Activated CD8-positive, alpha-beta memory T cell treated with anti-CD3 and anti-CD28 coated beads, Interleukin-2, amount 50 U/mL, for 1 hour (primary cell): ENCODE measurements around the gene FUBP3.

Experiments used
- DNase-seq: peaks from one replicate; pipeline ENCODE4 v3.0.0-alpha.2; 2020; ENCODE audit errors: extremely low read depth

FUBP3 gene

GRCh38 chr9:130662099-130662969 lies 83.0 kb downstream of the FUBP3 start:
- DNase-seq: no peak

GRCh38 chr9:130662970-130663257 lies 83.5 kb downstream of the FUBP3 start:
- DNase-seq: no peak

GRCh38 chr9:130663258-130663976 lies 84.0 kb downstream of the FUBP3 start:
- DNase-seq: no peak

DNA sequence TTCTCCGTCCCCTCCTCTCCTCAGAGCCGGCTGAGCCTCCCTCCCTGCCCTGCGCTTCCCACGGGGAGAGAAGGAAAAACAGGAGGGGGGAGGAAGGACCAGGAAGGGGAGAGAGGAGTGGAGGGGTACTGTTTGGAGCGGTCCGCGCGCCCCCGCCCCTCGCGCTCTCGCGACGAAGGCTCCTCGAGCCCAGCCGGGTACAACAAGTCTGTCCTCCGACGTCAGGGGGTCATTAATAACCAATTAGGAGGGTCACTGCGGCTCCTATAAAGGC lies 84.5 kb downstream of the FUBP3 start:
- no peak for DNase-seq

DNA sequence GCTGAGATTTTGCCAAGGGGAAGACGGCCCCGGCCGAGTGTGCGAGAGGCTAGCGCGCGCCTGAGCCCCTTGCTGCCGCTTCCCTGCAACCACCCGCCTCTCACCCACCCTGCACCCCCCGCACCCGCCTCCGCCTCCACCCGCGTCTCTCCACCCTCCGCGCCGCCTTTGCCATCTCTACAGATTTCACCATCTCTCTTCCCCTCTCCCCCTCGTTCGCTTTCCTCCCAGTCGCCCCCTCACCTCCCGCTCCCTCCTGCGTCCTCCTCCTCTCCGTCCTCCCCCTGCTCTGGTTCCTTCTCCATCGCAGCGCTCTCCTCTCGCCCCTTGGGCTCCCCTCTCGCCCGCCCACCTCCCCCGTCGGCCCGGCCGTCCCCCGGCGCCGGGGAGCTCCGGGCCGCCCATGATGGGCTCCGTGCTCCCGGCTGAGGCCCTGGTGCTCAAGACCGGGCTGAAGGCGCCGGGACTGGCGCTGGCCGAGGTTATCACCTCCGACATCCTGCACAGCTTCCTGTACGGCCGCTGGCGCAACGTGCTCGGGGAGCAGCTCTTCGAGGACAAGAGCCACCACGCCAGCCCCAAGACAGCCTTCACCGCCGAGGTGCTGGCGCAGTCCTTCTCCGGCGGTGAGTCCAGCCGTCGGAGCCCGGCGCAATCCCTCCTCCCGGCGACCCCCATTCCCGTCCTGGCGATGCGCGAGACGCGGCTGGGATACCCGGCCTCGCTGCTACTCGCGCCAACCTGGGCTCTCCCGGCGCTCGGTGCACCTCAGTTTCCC lies 85.1 kb downstream of the FUBP3 start, which contains the start of gene PRDM12:
TSS of gene PRDM12 (plus strand) at position 344 of the 778 bp plus-strand sequence. CDS start at position 404, 60 bp downstream.
- no peak for DNase-seq

DNA sequence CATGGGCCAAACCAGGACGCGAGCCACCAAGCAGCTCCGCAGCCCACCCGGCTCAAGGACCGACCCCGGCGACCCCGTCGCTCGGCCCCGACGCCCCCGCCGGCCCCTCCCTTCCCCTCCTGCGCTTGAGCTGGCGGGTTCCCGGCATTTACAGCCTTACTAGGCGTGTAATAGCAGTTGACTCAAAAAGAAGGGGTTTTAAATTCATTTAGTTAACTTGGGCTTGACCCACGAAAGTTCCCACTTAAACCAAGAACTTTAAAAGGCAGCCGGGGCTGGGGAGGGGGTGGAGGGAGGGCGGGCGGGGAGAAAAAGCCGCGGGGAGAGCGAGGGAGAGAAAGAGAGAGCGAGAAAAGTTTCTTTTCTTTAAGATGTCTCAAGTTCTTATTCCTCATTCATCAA lies 85.7 kb downstream of the FUBP3 start:
- DNase-seq: no peak

DNA sequence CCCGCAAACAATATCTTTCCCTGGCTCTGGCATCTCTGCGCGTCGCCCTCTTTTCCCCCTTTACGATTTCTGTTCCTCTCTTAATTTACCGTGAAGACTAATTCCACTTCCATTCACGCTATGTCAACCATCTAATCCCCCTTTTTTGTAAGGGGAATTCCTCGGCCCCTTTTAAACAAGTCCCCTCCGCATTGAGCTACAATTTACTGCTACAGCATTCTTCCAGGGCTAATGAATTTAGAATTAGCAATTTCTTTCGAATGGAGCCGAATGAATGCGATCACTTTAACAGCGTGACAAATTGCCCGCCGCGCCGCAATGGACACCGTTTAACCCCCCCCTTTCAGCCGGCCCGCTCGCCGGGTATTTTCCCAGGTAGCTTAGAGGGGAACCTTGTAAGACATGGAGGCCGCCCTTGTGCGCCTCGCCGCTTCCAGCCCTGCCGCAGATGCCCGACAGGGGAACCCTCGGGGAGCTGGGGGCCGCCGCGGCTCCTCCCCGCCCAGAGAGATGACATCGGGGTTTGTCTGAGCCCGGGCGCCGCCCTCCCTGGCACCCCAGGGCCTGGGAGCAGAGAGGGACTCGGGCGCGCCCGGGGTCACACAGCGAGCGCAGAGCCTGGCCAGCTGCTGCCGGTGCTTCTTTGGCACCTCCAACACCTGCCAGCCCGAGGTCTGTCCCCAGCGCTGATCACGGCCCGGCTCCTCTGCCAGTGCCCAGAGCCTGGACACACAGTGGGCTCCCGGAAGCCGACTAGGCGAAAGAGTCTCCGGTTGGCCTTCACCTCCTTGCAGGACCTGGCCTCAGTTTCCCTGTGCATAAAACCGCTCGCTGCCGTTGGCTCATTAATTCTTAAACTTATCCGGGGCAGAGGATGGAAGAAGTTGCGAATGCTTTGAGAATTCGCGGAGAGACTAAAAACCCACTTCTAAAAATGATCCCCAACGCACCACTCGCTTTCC lies 86.3 kb downstream of the FUBP3 start:
- no peak for DNase-seq

DNA sequence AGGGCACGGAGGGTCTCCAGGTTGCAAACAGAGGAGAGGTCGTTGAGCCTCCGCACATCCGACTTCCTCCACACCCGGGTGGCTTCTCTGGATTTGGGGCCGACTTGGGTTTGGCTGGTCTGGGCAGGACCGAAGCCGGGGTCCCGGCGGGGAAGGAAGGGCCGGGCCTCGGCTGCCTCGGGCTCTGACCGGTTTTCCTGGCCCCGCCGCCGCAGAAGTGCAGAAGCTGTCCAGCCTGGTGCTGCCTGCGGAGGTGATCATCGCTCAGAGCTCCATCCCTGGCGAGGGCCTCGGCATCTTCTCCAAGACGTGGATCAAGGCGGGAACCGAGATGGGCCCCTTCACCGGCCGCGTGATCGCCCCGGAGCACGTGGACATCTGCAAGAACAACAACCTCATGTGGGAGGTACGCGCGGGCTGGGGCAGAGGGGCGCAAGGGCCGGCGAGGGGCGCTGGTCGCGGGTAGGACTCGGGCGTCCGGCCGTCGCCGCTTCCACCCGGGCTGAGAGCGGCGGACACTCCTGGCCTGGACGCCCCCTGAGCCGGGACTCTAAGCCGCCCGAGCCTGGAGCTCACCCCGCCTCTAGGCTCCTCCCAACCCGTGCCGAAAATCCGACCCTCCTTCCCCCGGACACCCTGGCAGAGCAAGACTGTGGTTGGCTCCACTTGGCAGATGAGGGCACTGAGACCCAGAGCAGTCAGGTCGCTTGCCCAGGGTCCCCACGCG lies 87.2 kb downstream of the FUBP3 start:
- no peak for DNase-seq

DNA sequence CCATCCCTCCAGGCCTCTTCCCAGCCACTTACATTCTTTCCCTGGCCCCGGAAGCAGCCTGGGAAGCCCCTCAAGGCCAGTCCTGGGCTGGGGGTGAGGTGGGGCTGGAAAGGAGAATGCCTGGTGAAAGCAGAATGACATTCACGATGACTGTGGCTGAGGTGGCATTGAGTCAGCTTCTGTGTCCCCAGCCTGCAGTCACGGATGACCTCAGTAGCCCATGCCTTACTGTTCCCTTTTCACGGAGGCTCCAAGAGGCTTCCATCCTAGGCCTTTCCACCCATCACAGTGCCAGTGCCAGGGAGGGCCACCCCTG lies 87.7 kb downstream of the FUBP3 start:
- DNase-seq: no peak

DNA sequence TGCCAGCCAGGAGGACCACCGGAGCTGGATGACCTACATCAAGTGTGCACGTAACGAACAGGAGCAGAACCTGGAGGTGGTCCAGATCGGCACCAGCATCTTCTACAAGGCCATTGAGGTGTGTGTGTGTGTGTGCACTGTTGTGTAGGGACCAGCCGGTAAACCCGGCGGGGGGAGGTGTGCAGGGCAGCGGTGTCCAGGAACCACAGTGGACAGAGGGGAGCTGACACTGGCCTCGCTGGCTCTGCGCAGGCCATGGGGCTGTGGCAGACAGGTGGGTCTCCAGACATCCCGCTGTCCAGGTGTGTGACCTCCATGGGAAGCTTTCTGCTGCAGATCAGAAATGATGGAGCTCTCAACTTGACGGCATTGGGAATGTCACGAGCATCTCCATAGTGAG lies 88.8 kb downstream of the FUBP3 start:
- no peak for DNase-seq

DNA sequence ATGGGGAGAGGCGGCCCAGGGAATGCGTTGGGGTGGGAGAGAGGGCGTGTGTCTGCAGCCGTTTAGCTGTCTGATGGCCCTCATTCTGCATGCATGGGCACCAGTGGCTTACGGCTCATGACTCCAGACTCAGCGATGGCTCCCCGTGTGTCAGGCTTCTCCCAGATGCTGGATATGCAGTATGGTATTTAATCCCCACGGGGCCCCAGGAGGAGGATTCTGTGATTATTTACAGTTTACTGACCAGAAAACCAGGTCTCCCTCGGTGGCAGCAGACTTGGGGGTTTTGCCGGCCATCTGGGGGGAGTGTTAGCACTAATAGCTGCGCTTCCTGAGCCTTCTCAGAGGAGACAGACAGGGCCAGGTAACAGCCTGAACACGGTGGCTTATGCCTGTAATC lies 89.3 kb downstream of the FUBP3 start:
- no peak for DNase-seq

DNA sequence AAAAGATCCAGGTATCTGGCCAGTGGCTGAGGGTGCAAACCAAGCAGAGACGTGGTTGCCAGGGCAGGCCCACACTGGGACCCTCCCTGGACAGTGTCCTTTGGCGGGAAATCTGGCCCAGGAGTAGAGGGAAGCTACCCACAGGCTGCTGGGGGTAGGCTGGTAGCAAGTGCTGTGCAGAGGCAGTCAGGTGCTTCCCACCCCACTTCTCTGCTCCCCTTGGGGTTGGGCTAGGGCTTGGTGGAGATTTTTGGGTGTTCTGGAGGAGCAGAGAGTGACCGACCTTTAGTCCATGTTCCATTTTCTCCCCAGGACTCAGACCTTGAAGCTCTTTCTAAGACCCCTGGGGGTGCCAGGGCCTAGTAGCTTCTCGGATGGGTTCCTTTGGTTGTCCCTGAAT lies 90.6 kb downstream of the FUBP3 start:
- no peak for DNase-seq

- no peak for DNase-seq
Measured at GRCh38 chr9:130670644-130671043, 91.3 kb downstream of the FUBP3 start.

DNA sequence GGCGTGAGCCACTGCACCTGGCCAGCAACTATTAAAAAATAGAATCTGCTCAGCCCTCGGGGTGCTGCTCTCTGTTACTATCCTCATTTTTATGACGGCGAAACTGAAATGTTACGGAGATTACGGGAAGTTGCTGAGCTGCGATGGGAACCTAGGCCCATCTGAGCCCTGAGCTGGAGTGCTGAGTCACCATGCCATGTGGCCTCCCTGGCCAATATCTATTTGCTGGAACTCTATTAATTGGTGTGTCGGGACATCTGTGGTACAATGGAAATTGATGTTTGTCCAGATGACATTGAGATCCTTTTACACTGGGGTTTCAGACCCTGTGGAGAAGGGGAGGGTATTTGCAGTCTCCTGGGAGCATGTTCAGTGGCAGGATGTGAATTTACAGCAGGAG lies 93.1 kb downstream of the FUBP3 start:
- DNase-seq: no peak

DNA sequence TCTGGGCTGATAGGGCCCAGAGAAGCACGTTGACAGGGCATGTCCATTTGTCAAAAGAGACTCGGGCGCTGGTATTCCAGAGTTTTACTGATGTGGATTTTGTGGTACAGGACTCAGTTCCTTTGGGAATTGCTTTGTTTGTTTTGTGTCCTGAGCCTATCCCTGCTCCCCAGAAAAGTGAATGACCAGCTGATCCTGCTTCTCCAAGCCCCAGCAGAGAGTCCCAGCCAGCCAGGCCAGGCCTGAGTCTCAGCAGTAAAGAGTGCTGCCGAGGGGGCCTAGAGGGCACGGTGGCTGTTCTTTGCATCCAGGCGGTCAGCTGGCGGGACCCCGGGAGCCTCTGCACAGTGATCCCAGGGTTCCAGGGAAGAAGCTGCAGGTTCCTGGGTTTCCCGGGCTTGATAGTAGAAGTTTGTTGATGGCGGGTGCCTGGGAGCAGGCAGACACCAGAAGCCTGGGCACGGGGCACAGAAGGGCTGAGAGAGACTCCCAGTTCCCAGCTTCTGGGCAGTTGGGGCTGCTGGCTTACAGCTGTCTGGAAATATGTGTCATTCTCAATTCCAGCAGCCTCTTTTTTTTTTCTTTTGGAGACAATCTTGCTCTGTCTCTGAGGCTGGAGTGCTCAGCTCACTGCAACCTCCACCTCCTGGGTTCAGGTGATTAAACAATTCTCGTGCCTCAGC lies 93.7 kb downstream of the FUBP3 start:
- no peak for DNase-seq

DNA sequence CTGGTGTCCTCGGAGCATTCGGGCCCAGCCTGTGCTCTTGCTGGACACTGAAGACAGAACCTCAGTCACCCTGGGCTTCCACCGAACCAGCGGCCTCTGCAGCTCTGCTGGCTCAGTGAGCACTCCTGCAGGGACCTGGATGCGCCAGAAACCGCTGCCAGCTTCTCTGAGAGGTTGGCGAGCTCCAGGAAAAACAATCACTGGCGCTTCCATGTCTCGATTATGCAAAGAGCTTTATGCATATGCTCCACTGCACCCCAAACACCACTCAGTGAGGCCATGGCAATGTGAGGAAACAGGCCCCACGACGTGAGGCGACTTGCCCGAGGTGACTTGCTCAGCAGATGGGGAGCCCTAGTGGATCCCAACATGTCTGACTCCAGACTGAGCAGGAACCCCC lies 96.0 kb downstream of the FUBP3 start:
- DNase-seq: no peak

GRCh38 chr9:130677252-130677651 lies 97.9 kb downstream of the FUBP3 start:
- no peak for DNase-seq

DNA sequence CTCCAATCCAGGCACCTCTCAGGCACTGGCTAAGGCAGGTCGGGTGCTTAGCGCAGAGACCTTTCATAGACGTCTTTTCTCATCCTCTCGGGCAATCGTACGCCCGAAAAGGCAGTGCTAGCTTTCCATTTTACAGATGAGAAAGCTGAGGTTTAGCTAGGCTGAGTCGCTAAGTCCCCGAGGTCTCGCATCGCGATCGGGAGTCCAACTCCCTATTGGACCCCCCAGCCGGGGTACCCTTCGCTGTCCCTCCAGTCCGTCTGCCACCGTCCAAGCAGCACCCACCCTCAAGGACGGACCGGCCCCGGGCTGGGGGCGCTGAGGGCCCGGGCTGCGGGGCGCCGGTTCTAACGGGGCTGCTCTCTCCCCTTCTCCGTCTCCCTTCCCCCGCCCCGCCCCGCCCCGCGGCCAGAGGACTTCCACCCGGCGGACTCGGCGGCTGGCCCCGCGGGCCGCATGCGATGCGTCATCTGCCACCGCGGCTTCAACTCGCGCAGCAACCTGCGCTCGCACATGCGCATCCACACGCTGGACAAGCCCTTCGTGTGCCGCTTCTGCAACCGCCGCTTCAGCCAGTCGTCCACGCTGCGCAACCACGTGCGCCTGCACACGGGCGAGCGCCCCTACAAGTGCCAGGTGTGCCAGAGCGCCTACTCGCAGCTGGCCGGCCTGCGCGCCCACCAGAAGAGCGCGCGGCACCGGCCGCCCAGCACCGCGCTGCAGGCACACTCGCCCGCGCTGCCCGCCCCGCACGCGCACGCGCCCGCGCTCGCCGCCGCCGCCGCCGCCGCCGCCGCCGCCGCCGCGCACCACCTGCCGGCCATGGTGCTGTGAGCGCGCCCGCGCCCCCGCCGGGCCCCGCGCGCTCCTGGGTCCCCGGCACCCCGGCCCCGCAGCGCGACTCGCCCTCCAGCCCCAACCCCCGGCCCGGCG lies 101.7 kb downstream of the FUBP3 start:
- no peak for DNase-seq

DNA sequence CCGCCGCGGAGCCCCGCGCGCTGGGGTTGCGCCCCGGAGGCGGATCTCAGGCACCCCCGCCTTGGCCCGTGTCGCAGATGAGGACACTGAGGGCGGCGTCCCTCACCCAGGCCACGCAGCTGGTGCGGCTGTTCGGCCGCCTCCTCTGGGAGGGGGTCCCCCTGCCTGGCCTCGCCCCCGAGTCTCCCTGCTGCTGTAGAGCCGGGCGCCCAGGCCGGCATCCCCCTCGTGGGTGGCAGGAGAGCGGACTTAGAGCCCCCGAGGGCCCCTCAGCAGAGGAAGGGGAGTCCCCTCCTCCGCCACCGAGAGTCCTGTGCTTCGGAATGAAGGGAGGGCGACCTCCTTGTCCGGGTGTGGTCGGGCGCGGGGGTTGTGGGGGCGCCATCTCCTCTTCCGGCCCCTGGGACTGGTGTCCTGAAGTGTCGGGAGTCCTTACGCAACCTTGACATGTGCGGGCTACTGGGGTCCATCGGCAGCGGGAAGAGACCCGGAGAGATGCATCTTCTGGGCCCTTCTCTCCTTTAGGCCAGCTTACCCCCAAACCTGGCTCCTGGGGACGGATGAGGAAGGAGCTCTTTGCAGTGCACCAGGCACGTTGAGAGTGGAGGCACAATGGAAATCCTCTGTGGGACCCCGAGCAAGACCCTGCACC lies 102.5 kb downstream of the FUBP3 start:
- DNase-seq: no peak
